SK-N-SH (cell line): Measurements from ENCODE around the gene SSMEM1.

Source experiments
- CTCF ChIP-seq: fragments of 200-600 bp; sonication (generic); IDR thresholded peaks from 2 replicates; pipeline ENCODE4 v1.6.1; 2017; ENCODE audit warnings: antibody characterized with exemption, mild to moderate bottlenecking, moderate library complexity
- EP300 ChIP-seq, 2 experiments: IDR thresholded peaks; 2 replicates each; pipeline versions ENCODE4 v1.4.0 to v1.6.1; 2012; ENCODE audit warnings: borderline replicate concordance in 1 of 2, low read depth in 1 of 2, low read length in 1 of 2
- EZH2phosphoT487 ChIP-seq: fragments of 200-600 bp; sonication (generic); IDR thresholded peaks from 2 replicates; pipeline ENCODE4 v1.6.1; 2017; ENCODE audit warnings: low read depth, mixed run types, mild to moderate bottlenecking, antibody characterized with exemption, moderate library complexity, borderline replicate concordance
- FOXM1 ChIP-seq: IDR thresholded peaks from 2 replicates; pipeline ENCODE4 v1.4.0; 2012; ENCODE audit warnings: low read depth, mild to moderate bottlenecking
- MAX ChIP-seq: IDR thresholded peaks from 2 replicates; pipeline ENCODE4 v1.4.0; 2012; ENCODE audit warnings: low read depth
- NRF1 ChIP-seq: IDR thresholded peaks from 2 replicates; pipeline ENCODE4 v1.6.1; 2012; ENCODE audit warnings: low read depth, mild to moderate bottlenecking, low read length
- PBX3 ChIP-seq: IDR thresholded peaks from 2 replicates; pipeline ENCODE4; 2012
- POLR2AphosphoS5 ChIP-seq: IDR thresholded peaks from 2 replicates; pipeline ENCODE4 v1.6.1; 2012; ENCODE audit warnings: low read depth, low read length
- RCOR1 ChIP-seq: fragments of 150-350 bp; IDR thresholded peaks from 2 replicates; pipeline ENCODE4 v1.6.1; 2017; ENCODE audit warnings: antibody characterized with exemption, low read length
- SIN3A ChIP-seq: IDR thresholded peaks from 2 replicates; pipeline ENCODE4 v1.6.1; 2012; ENCODE audit warnings: low read depth, mild to moderate bottlenecking, low read length, moderate library complexity, borderline replicate concordance
- SMC3 ChIP-seq: IDR thresholded peaks from 2 replicates; pipeline ENCODE4 v1.6.1; 2012; ENCODE audit warnings: low read depth, low read length, improper control_type of control experiment
- USF2 ChIP-seq: fragments of 150-350 bp; IDR thresholded peaks from 2 replicates; pipeline ENCODE4 v1.6.1; 2017; ENCODE audit warnings: antibody characterized with exemption, low read length, low read depth, borderline replicate concordance

GRCh38 chr7:130182990-130183389 lies 24.7 kb upstream of the SSMEM1 start:
- no peak for TF ChIP-seq CTCF
- no peak for TF ChIP-seq SMC3
- no peak for TF ChIP-seq EP300 (IDR thresholded peaks at IDR 0.05; ENCODE audit: borderline replicate concordance in 1 of 2, low read depth in 1 of 2, low read length in 1 of 2)
- no peak for TF ChIP-seq SIN3A
- no peak for TF ChIP-seq RCOR1
- no peak for TF ChIP-seq NRF1
- TF ChIP-seq EZH2phosphoT487, result no peak
- no peak for TF ChIP-seq PBX3
- TF ChIP-seq POLR2AphosphoS5, result no peak
- no peak for TF ChIP-seq FOXM1
- TF ChIP-seq USF2, result no peak
- no peak for TF ChIP-seq MAX
